ENCODE data around the gene AEBP1. TPM values are rescaled to one million over a fixed set of nuclear protein-coding genes. Genes with fewer than 3 reads are reported as not detected.
"Not testable (repeated sequence)": the region's sequence is repeated elsewhere in the genome, so short reads cannot be mapped to it uniquely, and the experiment has no call there.

The AEBP1 gene
- total RNA-seq, 8 experiments from 2014 or later: 3.2 to 60.3 (median 16.5) TPM

- ATAC-seq (replicated peaks in 6 of 8): not testable (repeated sequence)
Measured at GRCh38 chr7:44126574-44126973, 22.4 kb downstream of the AEBP1 start.

GRCh38 chr7:44127161-44127560 is 23.0 kb downstream of the AEBP1 start:
- in situ Hi-C loops (cut with MboI; ENCODE audit: low pct_unique_long_range_greater_than_20kb in 2 of 9, low sequenced_read_pairs in 9 of 9, unreplicated experiment in 9 of 9): loop anchor here in 1 of 9 experiments (10.0 kb wide), 1 partner anchor 68 kb away; no protein-coding TSS in a partner anchor
- no peak overlapping the region for H3K4me3 ChIP-seq
- peaks cover 4 to 6% of the 10 kb centered on the region in 2 donors for H3K4me1 ChIP-seq (replicated peaks in 1 of 2)
- H3K27ac ChIP-seq: no peak overlapping the region
- ATAC-seq (replicated peaks in 6 of 8): no peak

More at GRCh38 chr7:44126574-44126973, 22.4 kb downstream of the AEBP1 start:
- in situ Hi-C loops (cut with MboI; ENCODE audit: low pct_unique_long_range_greater_than_20kb in 2 of 9, low sequenced_read_pairs in 9 of 9, unreplicated experiment in 9 of 9): loop anchor here in 1 of 9 experiments (10.0 kb wide), 1 partner anchor 68 kb away; no protein-coding TSS in a partner anchor
- 40 to 96% (median 86%) methylated on average over 1 to 4 of the region's 4 CpGs; no CpG with 5 or more reads in 1 of the 10 experiments for WGBS, 10 experiments
- H3K4me1 ChIP-seq (replicated peaks in 1 of 2); H3K4me3 ChIP-seq; H3K27ac ChIP-seq: not testable (repeated sequence)

- no peaks in the 10 kb centered on the region for H3K4me1 ChIP-seq (replicated peaks in 1 of 2)
- in situ Hi-C loops (cut with MboI; ENCODE audit: low pct_unique_long_range_greater_than_20kb in 2 of 9, low sequenced_read_pairs in 9 of 9, unreplicated experiment in 9 of 9): loop anchor here in 1 of 9 experiments (10.0 kb wide), 1 partner anchor 66 kb away; no protein-coding TSS in a partner anchor
- peak in 3 of 8 experiments; percentile 18 to 34 (median 32) for ATAC-seq (replicated peaks in 6 of 8)
- whole genome bisulfite sequencing, 10 experiments: 0 to 76% (median 38%) methylated on average over 1 to 4 of the region's 6 CpGs; no CpG with 5 or more reads in 4 of the 10 experiments
- H3K4me3 ChIP-seq: no peak overlapping the region
- no peak overlapping the region for H3K27ac ChIP-seq
Measured at GRCh38 chr7:44128721-44129582, 24.8 kb downstream of the AEBP1 start.

GRCh38 chr7:44131173-44132029 is 27.3 kb downstream of the AEBP1 start:
- H3K4me1 ChIP-seq (replicated peaks in 1 of 2): no peaks in the 10 kb centered on the region
- peak; percentile 30 to 82 (median 60) for ATAC-seq (replicated peaks in 6 of 8)
- in situ Hi-C loops (cut with MboI; ENCODE audit: low pct_unique_long_range_greater_than_20kb in 2 of 9, low sequenced_read_pairs in 9 of 9, unreplicated experiment in 9 of 9): no loop called here
- H3K27ac ChIP-seq: no peak overlapping the region
- WGBS, 10 experiments: 0 to 96% (median 76%) methylated on average over 1 to 10 of the region's 12 CpGs; no CpG with 5 or more reads in 4 of the 10 experiments
- H3K4me3 ChIP-seq: no peak overlapping the region

- 23 to 90% (median 70%) methylated on average over 2 of the region's 2 CpGs; no CpG with 5 or more reads in 7 of the 10 experiments for WGBS, 10 experiments
- no peak for ATAC-seq (replicated peaks in 6 of 8)
Measured at GRCh38 chr7:44132039-44132438, 27.9 kb downstream of the AEBP1 start.

GRCh38 chr7:44133295-44133694 is 29.1 kb downstream of the AEBP1 start:
- in situ Hi-C loops (cut with MboI; ENCODE audit: low pct_unique_long_range_greater_than_20kb in 2 of 9, low sequenced_read_pairs in 9 of 9, unreplicated experiment in 9 of 9): no loop called here
- Histone ChIP-seq H3K4me3 (no peak overlapping the region), H3K27ac (no peak overlapping the region), H3K4me1 (replicated peaks in 1 of 2) (no peaks in the 10 kb centered on the region)
- no peak for ATAC-seq (replicated peaks in 6 of 8)
- 37 to 65% (median 45%) methylated on average over 1 to 3 of the region's 3 CpGs; no CpG with 5 or more reads in 4 of the 10 experiments for WGBS, 10 experiments

More at GRCh38 chr7:44132039-44132438, 27.9 kb downstream of the AEBP1 start:
- Histone ChIP-seq H3K4me3 (no peak overlapping the region), H3K27ac (no peak overlapping the region), H3K4me1 (replicated peaks in 1 of 2) (no peaks in the 10 kb centered on the region)
- in situ Hi-C loops (cut with MboI; ENCODE audit: low pct_unique_long_range_greater_than_20kb in 2 of 9, low sequenced_read_pairs in 9 of 9, unreplicated experiment in 9 of 9): no loop called here

GRCh38 chr7:44134943-44135628 is 30.9 kb downstream of the AEBP1 start:
- H3K4me1 ChIP-seq (replicated peaks in 1 of 2): no peaks in the 10 kb centered on the region
- in situ Hi-C loops (cut with MboI; ENCODE audit: low pct_unique_long_range_greater_than_20kb in 2 of 9, low sequenced_read_pairs in 9 of 9, unreplicated experiment in 9 of 9): no loop called here
- 72 to 100% (median 97%) methylated on average over 1 to 4 of the region's 4 CpGs; no CpG with 5 or more reads in 2 of the 10 experiments for WGBS, 10 experiments
- ATAC-seq (replicated peaks in 6 of 8): peak in 2 of 8 experiments; percentile 31 to 88
- no peak overlapping the region for H3K4me3 ChIP-seq
- no peak overlapping the region for H3K27ac ChIP-seq

GRCh38 chr7:44136731-44137130 is 32.6 kb downstream of the AEBP1 start:
- in situ Hi-C loops (cut with MboI; ENCODE audit: low pct_unique_long_range_greater_than_20kb in 2 of 9, low sequenced_read_pairs in 9 of 9, unreplicated experiment in 9 of 9): no loop called here
- H3K27ac ChIP-seq: no peak overlapping the region
- no peaks in the 10 kb centered on the region for H3K4me1 ChIP-seq (replicated peaks in 1 of 2)
- H3K4me3 ChIP-seq: no peak overlapping the region
- peak in 3 of 8 experiments; percentile 93 to 99 (median 99) for ATAC-seq (replicated peaks in 6 of 8)
- WGBS, 10 experiments: 0 to 90% (median 38%) methylated on average over 1 to 5 of the region's 5 CpGs; no CpG with 5 or more reads in 2 of the 10 experiments

- no peak overlapping the region for H3K4me3 ChIP-seq
- 61 to 83% (median 68%) methylated on average over 2 to 4 of the region's 8 CpGs; no CpG with 5 or more reads in 6 of the 10 experiments for WGBS, 10 experiments
- no peak for ATAC-seq (replicated peaks in 6 of 8)
- in situ Hi-C loops (cut with MboI; ENCODE audit: low pct_unique_long_range_greater_than_20kb in 2 of 9, low sequenced_read_pairs in 9 of 9, unreplicated experiment in 9 of 9): no loop called here
- H3K4me1 ChIP-seq (replicated peaks in 1 of 2): no peaks in the 10 kb centered on the region
- no peak overlapping the region for H3K27ac ChIP-seq
Measured at GRCh38 chr7:44138698-44139097, 34.6 kb downstream of the AEBP1 start.

DNA sequence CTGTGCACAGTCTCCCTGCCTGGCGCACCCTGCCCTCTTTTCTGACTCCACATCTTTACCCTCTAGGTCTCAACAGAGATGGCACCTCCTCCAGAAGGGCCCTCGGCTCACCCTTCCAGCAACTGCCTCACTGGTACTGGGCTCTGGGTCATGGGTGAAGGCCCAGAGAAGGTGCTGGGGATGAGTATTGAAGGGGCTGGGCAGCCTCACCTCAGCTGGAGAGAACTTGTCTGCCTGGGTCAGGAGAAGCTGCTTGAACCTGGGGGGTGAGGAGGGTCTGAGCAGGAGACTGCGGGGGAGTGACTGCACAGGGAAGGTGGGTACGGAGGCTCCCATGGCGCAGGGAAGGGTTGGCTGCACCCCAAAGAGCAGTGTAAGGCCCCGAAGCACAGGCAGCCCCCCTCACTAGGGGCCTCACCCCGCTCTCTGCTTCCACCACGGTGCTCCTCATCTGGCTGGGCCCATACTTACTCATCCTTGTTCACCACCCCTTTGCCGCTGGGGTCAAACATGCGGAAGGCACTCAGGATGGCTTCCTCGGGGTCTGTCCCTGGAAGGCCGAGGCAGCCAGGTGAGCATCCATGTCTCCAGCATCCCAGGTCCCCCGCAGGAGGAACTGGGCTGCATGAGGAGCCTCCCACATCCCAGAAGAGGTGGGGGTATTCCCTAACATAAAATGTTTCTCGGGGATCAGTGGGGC is 35.3 kb downstream of the AEBP1 start:
- in situ Hi-C loops (cut with MboI; ENCODE audit: low pct_unique_long_range_greater_than_20kb in 2 of 9, low sequenced_read_pairs in 9 of 9, unreplicated experiment in 9 of 9): no loop called here
- Histone ChIP-seq H3K4me1 (replicated peaks in 1 of 2) (no peaks in the 10 kb centered on the region), H3K27ac (no peak overlapping the region), H3K4me3 (no peak overlapping the region)
- WGBS, 10 experiments: 20 to 100% (median 100%) methylated on average over 1 to 4 of the region's 14 CpGs; no CpG with 5 or more reads in 5 of the 10 experiments
- no peak for ATAC-seq (replicated peaks in 6 of 8)

- no peak overlapping the region for H3K27ac ChIP-seq
- in situ Hi-C loops (cut with MboI; ENCODE audit: low pct_unique_long_range_greater_than_20kb in 2 of 9, low sequenced_read_pairs in 9 of 9, unreplicated experiment in 9 of 9): no loop called here
- ATAC-seq (replicated peaks in 6 of 8): no peak
- peaks cover 5% of the 10 kb centered on the region in 2 donors for H3K4me1 ChIP-seq (replicated peaks in 1 of 2)
- no peak overlapping the region for H3K4me3 ChIP-seq
- WGBS, 10 experiments: no CpG with 5 or more reads among the region's 10 CpGs
Measured at GRCh38 chr7:44140341-44140740, 36.2 kb downstream of the AEBP1 start.
